Aorta (tissue), 5 donors: ENCODE results near the gene FBLN5. TPM values are rescaled to one million over a fixed set of nuclear protein-coding genes. Genes with fewer than 3 reads are reported as not detected.

Source experiments
- ATAC-seq: fragments of 200-7000 bp; cut with Tn5 transposase; one replicate; pipeline ENCODE4 v1.9.1; 2022; ENCODE audit warnings: moderate library complexity; ENCODE audit not compliant: low FRiP score
- DNase-seq, 2 donors: peaks; one replicate each; pipeline ENCODE4 v3.0.0-alpha.2; 2020
- H3K27ac ChIP-seq, 2 donors: one replicate each; pipeline ENCODE4 v1.5.1; 2013; ENCODE audit warnings: low read length in 2 of 2, mild to moderate bottlenecking in 2 of 2, moderate library complexity in 2 of 2, control low read depth in 1 of 2, inconsistent platforms in 1 of 2, low read depth in 1 of 2
- H3K27me3 ChIP-seq, 2 donors: one replicate each; pipeline ENCODE4 v1.6.1; 2013; ENCODE audit warnings: control low read depth in 1 of 2, low read length in 1 of 2, mild to moderate bottlenecking in 1 of 2, moderate library complexity in 1 of 2; ENCODE audit not compliant: insufficient read depth in 2 of 2, control insufficient read depth in 1 of 2
- H3K36me3 ChIP-seq, 2 donors: one replicate each; pipeline ENCODE4 v1.6.1; 2013; ENCODE audit warnings: control low read depth in 1 of 2, low read length in 1 of 2, mild to moderate bottlenecking in 1 of 2; ENCODE audit not compliant: insufficient read depth in 2 of 2, control insufficient read depth in 1 of 2
- H3K4me1 ChIP-seq, 2 donors: one replicate each; pipeline ENCODE4 v1.6.1; 2013; ENCODE audit warnings: low read length in 2 of 2, control low read depth in 1 of 2, mild to moderate bottlenecking in 1 of 2, moderate library complexity in 1 of 2; ENCODE audit not compliant: insufficient read depth in 2 of 2, control insufficient read depth in 1 of 2
- H3K4me3 ChIP-seq, 2 donors: one replicate each; pipeline ENCODE4 v1.5.1; 2013; ENCODE audit warnings: low read length in 2 of 2, control low read depth in 1 of 2, mild to moderate bottlenecking in 1 of 2
- H3K9me3 ChIP-seq: one replicate; pipeline ENCODE4 v1.6.1; 2013; ENCODE audit warnings: mild to moderate bottlenecking, low read length; ENCODE audit not compliant: control insufficient read depth
- WGBS, 2 donors: extraction: QIAGEN DNeasy Blood & Tissue Kit; methylation state at CpG; one replicate each; pipeline ENCODE4 v1.1.7; 2013; 5-methylcytosine and 5-hydroxymethylcytosine counted together
- intact Hi-C, 2 donors: fragments of 100-400 bp; cut with DNase I; formaldehyde crosslinking; loops; one replicate each; pipeline versions ENCODE4 v1.14.2 to v1.15.0; 2022
- long read RNA-seq, 2 donors: library from polyadenylated mRNA; unstranded; transcript quantifications; one replicate each; pipeline ENCODE4 v2.0.0, GENCODE V29; 2020 to 2021
- polyA plus RNA-seq, 2 donors: library from polyadenylated mRNA; stranded (reverse); fragments of 200-250 nt; gene quantifications; one replicate each; pipeline ENCODE4 v1.2.3, GENCODE V29; 2013
- total RNA-seq, 2 donors: library from RNA; stranded (reverse); fragmentation: NEBNext Ultra II Directional; extraction: Animal tissue kit (Norgen Biotek cat#: 25700); gene quantifications; one replicate each; pipeline ENCODE4 v1.2.1, GENCODE V29; 2021
- donor health status: healthy with polysubstance abuse.
- donor health status: Bipolar disorder and iron deficiency.
- donor health status: DM: no; HTN: no; CAD: no.
- donor health status: DM: no; HTN: no; CAD: no.
- donor health status: DM: yes; HTN: yes; CAD: no.

FBLN5 gene, protein sequence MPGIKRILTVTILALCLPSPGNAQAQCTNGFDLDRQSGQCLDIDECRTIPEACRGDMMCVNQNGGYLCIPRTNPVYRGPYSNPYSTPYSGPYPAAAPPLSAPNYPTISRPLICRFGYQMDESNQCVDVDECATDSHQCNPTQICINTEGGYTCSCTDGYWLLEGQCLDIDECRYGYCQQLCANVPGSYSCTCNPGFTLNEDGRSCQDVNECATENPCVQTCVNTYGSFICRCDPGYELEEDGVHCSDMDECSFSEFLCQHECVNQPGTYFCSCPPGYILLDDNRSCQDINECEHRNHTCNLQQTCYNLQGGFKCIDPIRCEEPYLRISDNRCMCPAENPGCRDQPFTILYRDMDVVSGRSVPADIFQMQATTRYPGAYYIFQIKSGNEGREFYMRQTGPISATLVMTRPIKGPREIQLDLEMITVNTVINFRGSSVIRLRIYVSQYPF
- 100 to 1,000 TPM; 407 to 431 TPM for total RNA-seq
- polyA plus RNA-seq, result 100 to 1,000 TPM; 375 to 735 TPM
- long read RNA-seq, donor 1, transcript FBLN5-202 (11 exons, 2,123 nt), result major isoform, 141 of 590 reads
- long read RNA-seq, donor 1, transcript FBLN5-205 (11 exons, 1,875 nt), result minor isoform, 14 of 590 reads
- long read RNA-seq, donor 1, partial matches to known transcripts, result 387 of 590 reads
- long read RNA-seq, donor 1, other reads (novel, unspliced or antisense), result 48 of 590 reads
- long read RNA-seq, donor 2, transcript FBLN5-205 (11 exons, 1,875 nt), result minor isoform, 9 of 228 reads
- long read RNA-seq, donor 2, transcript FBLN5-202 (11 exons, 2,123 nt), result major isoform, 82 of 228 reads
- long read RNA-seq, donor 2, partial matches to known transcripts, result 115 of 228 reads
- long read RNA-seq, donor 2, other reads (novel, unspliced or antisense), result 22 of 228 reads

DNA sequence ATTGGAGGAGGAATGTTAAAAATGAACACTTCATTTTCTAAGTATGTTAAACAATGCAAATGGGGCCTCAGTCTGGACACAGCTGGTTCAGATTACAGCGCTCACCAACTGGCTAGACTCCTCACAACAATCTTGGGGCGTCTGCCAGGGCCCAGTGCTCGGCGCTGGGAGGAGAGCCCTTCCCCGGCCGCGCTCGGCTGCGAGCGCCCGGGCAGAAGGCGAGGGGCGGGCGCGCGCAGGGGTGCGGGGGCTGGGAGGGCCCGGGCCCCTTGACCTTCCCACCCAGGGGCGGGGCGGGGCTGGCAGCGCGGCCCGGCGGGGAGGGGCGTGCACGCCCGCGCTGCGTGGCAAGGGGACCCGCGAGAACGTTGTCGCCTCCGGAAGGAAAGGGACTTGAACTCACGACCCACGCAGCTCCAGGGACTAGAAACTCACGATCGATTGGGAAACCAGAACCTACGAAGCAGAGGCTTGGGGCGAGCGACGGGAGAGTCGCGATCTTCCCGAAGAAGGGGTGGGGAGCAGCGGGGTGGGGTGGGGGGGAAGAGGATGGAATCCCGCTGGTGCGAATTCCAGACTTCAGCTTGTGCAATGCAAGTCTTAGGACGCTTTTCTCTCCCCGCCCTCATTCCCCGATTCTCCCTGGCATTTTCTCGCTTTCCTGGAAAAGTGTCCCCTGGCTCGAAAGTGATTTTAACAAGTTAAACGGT, at the start of gene FBLN5:
Gene FBLN5 (minus strand): TSS at position 220 of the 710 bp plus-strand sequence. CDS start 465 bp downstream, outside the sequence.
- intact Hi-C loops, result loop anchor here (2.0 to 5.0 kb wide), 3 partner anchors 35 to 51 kb away; no protein-coding TSS in a partner anchor

DNA sequence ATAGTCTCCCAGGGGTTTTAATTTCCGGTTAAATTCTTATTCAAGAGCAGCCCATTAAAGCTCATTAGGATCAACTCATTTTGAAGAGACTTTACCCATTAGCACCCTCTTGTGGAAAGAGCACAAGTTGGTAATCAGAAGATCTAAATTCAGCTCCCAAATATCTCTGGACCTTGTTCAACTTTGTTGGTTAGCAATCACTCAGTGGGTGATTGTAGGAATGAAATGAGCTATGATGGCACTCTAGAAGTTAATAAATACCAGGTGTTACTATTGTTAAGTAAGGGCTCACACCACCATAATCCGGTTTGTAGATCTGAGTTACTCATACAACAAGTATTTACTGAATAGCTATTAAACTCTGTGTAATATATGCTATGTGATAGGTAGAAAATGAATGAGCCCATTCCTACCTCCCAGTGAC, 49.5 kb upstream of the FBLN5 start:
- DNase-seq (no peak), ATAC-seq (peak; percentile 79)
- H3K4me3 ChIP-seq, result no peak overlapping the region
- H3K36me3 ChIP-seq, result no peaks in the 10 kb centered on the region
- 4% methylated on average over 2 of the region's 2 CpGs for WGBS, 2 donors
- H3K4me1 ChIP-seq, result no peaks in the 10 kb centered on the region
- no peaks in the 10 kb centered on the region for H3K9me3 ChIP-seq
- no peak overlapping the region for H3K27ac ChIP-seq
- intact Hi-C loops, result loop anchor here (5.0 to 10.0 kb wide), 2 partner anchors 50 to 342 kb away; partner anchors contain the start of gene FBLN5 (in 1 of the 2)
- H3K27me3 ChIP-seq, result no peaks in the 10 kb centered on the region

More for the DNA sequence above, at the start of gene FBLN5:
- whole genome bisulfite sequencing, 2 donors, result 1% methylated on average over 46 to 54 of the region's 54 CpGs
- ATAC-seq (peak; percentile 88), DNase-seq (peak; percentile 83 to 89)
- Histone ChIP-seq H3K27me3 (no peaks in the 10 kb centered on the region), H3K9me3 (no peaks in the 10 kb centered on the region), H3K4me3 (peak within 1 kb of the TSS; percentile 100), H3K36me3 (no peaks in the 10 kb centered on the region), H3K4me1 (peaks cover 0 to 2% of the 10 kb centered on the region in 2 donors), H3K27ac (peak within 1 kb of the TSS; percentile 71 to 98)

GRCh38 chr14:91987192-91987591, 39.7 kb upstream of the FBLN5 start:
- Histone ChIP-seq H3K4me1 (peaks cover 2 to 11% of the 10 kb centered on the region in 2 donors), H3K27me3 (no peaks in the 10 kb centered on the region), H3K4me3 (no peak overlapping the region), H3K27ac (no peak overlapping the region), H3K36me3 (peaks cover 0 to 3% of the 10 kb centered on the region in 2 donors), H3K9me3 (no peaks in the 10 kb centered on the region)
- 31 to 32% methylated on average over 3 of the region's 3 CpGs for WGBS, 2 donors
- no peak for ATAC-seq
- DNase-seq, result no peak
- intact Hi-C loops, result no loop called here

DNA sequence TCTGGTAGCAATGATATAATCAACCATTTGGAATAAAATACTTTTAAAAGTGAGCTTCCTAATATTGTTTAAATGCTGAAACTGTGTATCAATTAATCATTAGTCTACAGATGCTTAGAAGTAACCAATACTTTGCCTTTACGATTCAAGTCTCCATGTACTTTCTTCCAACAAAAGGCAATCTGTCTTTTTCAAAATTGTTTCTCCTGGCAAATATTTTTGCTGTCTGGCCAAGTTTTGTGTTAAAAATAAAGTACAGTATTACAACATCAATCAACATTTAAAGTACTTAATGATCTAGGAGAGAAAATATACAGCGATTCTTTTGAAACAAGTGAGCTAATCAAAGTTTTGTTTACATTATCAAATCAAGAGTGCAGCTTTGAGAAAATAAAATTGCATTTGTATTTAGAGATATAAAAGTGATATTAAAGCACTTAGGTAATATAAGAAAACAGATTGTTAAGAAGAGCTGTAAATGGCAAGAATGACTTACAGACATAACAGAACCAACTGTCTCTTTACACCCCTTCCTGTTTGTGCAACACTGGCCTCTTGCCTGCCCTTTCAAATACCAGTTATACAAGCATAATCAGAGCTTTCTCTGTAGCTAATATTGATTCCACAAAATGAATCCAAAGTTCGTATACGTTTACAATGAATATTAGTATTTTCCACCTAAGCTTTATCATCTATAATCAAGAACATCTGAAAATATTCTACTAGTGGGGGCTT, 38.2 kb upstream of the FBLN5 start:
- Histone ChIP-seq H3K27ac (no peak overlapping the region), H3K4me1 (peaks cover 2 to 11% of the 10 kb centered on the region in 2 donors), H3K36me3 (no peaks in the 10 kb centered on the region), H3K27me3 (no peaks in the 10 kb centered on the region), H3K4me3 (no peak overlapping the region), H3K9me3 (no peaks in the 10 kb centered on the region)
- ATAC-seq (no peak), DNase-seq (no peak)
- WGBS, 2 donors, result 10 to 11% methylated on average over 4 of the region's 4 CpGs
- intact Hi-C loops, result no loop called here

DNA sequence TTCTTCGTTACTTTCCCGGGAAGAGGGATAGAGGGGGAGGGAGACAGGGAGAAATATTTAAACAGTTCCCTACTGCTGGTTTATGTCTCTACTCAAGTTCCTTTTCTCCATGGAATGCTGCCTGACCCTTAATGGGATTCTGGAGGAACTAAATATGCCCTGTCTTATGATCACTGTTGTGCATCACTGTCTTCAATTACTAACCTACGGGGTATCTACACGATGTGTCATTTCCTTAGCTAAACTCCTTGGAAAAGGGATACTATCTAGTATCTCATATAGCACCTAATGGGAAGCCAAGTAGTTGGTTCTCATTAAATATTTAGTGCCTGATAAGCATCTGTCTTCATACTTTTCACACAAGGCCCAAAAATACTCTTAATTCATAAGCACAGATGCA, 37.5 kb upstream of the FBLN5 start:
- H3K36me3 ChIP-seq, result no peaks in the 10 kb centered on the region
- no peak for ATAC-seq

DNA sequence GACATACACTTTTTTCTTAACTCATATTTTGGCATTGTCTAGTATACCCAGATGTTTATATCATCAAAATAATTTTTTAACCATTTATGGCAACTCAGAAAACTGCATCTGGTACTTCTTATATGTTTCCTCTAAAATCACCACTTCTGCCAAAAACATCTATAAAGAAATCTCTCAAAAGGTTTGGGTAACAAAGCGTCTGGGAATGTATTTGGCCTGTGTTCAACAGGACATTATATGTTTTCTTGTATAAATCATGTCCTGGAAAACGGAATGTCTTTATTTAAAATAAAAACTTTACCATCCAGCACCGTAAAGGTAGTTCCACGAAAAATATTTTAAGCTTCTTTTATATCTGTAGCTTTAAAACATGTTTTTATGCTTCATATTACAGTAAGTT, 36.1 kb upstream of the FBLN5 start:
- no peak overlapping the region for H3K4me3 ChIP-seq
- intact Hi-C loops, result loop anchor here (5.0 kb wide), 2 partner anchors 36 to 81 kb away; partner anchors contain the start of gene FBLN5 (in 1 of the 2)
- H3K27me3 ChIP-seq, result no peaks in the 10 kb centered on the region
- no peaks in the 10 kb centered on the region for H3K36me3 ChIP-seq
- H3K4me1 ChIP-seq, result peaks cover 2 to 16% of the 10 kb centered on the region in 2 donors
- no peaks in the 10 kb centered on the region for H3K9me3 ChIP-seq
- ATAC-seq (no peak), DNase-seq (no peak)
- 15% methylated on average over 4 of the region's 4 CpGs for WGBS, 2 donors
- no peak overlapping the region for H3K27ac ChIP-seq

More for the DNA sequence above, 37.5 kb upstream of the FBLN5 start:
- Histone ChIP-seq H3K27me3 (no peaks in the 10 kb centered on the region), H3K4me3 (no peak overlapping the region), H3K27ac (no peak overlapping the region), H3K4me1 (peaks cover 2 to 11% of the 10 kb centered on the region in 2 donors), H3K9me3 (no peaks in the 10 kb centered on the region)
- intact Hi-C loops, result no loop called here
- DNase-seq, result no peak
- WGBS, 2 donors, result 12 to 20% methylated on average over 4 of the region's 4 CpGs

GRCh38 chr14:91980157-91980556, 32.7 kb upstream of the FBLN5 start:
- H3K4me3 ChIP-seq, result no peak overlapping the region
- H3K4me1 ChIP-seq, result peaks cover 0 to 12% of the 10 kb centered on the region in 2 donors
- no peaks in the 10 kb centered on the region for H3K9me3 ChIP-seq
- intact Hi-C loops, result loop anchor here (5.0 kb wide), 2 partner anchors 33 to 78 kb away; partner anchors contain the start of gene FBLN5 (in 1 of the 2)
- ATAC-seq (peak; percentile 64), DNase-seq (no peak)
- H3K27ac ChIP-seq, result no peak overlapping the region
- H3K36me3 ChIP-seq, result no peaks in the 10 kb centered on the region
- no peaks in the 10 kb centered on the region for H3K27me3 ChIP-seq
